ENCODE results near the gene NUDCD3.

- TF ChIP-seq POLR2A (IDR thresholded peaks at IDR 0.05): no peak
- TF ChIP-seq, protein P1, sequence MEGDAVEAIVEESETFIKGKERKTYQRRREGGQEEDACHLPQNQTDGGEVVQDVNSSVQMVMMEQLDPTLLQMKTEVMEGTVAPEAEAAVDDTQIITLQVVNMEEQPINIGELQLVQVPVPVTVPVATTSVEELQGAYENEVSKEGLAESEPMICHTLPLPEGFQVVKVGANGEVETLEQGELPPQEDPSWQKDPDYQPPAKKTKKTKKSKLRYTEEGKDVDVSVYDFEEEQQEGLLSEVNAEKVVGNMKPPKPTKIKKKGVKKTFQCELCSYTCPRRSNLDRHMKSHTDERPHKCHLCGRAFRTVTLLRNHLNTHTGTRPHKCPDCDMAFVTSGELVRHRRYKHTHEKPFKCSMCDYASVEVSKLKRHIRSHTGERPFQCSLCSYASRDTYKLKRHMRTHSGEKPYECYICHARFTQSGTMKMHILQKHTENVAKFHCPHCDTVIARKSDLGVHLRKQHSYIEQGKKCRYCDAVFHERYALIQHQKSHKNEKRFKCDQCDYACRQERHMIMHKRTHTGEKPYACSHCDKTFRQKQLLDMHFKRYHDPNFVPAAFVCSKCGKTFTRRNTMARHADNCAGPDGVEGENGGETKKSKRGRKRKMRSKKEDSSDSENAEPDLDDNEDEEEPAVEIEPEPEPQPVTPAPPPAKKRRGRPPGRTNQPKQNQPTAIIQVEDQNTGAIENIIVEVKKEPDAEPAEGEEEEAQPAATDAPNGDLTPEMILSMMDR (IDR thresholded peaks at IDR 0.05): no peak
These were observed 142.2 kb downstream of the NUDCD3 start for GRCh38 chr7:44348300-44348699.
